Caco-2 (cell line): ENCODE measurements around the gene HCFC2. TPM values are rescaled to one million over a fixed set of nuclear protein-coding genes. Genes with fewer than 3 reads are reported as not detected.

ENCODE experiments used
- BruUV-seq: library from RNA; stranded (reverse); fragments of 400-500 nt; replicated peaks from 2 replicates; lab custom pipeline; 2021; lab: Mats Ljungman, UMichigan
- CTCF ChIA-PET: fragments of 300-600 bp; sonication (Branson Sonifier 250); formaldehyde crosslinking; loops from one replicate; lab custom pipeline; 2022; ENCODE audit warnings: antibody characterized with exemption; lab: Charles Lee
- POLR2A ChIA-PET: fragments of 300-600 bp; sonication (Branson Sonifier 250); formaldehyde crosslinking; loops from one replicate; lab custom pipeline; 2022; ENCODE audit warnings: antibody characterized with exemption; lab: Charles Lee
- DNase-seq, 2 experiments: peaks; one replicate each; pipeline versions ENCODE4 v3.0.0 to v3.0.0-alpha.2; 2020 to 2022
- H3K27me3 ChIP-seq: replicated peaks from 2 replicates; pipeline ENCODE4 v1.6.0; 2011; ENCODE audit warnings: low read length; ENCODE audit not compliant: control insufficient read depth, insufficient read depth
- H3K36me3 ChIP-seq: 2 replicates; pipeline ENCODE4 v1.5.1; 2011; ENCODE audit warnings: low read length; ENCODE audit not compliant: control insufficient read depth, insufficient read depth
- H3K4me1 ChIP-seq: fragments of 250-450 bp; sonication (Bioruptor Pico); 2 replicates; pipeline ENCODE4 v1.5.1; 2020; ENCODE audit warnings: mild to moderate bottlenecking
- H3K4me3 ChIP-seq: 2 replicates; pipeline ENCODE4 v1.5.1; 2011; ENCODE audit warnings: low read depth, mild to moderate bottlenecking, control low read depth, low read length
- H3K9me3 ChIP-seq: fragments of 250-450 bp; sonication (Bioruptor Pico); 2 replicates; pipeline ENCODE4 v1.5.1; 2020; ENCODE audit warnings: mild to moderate bottlenecking, moderate library complexity
- H3K27ac Mint-ChIP-seq: one replicate; pipeline ENCODE4 v1.8.0; 2022; ENCODE audit warnings: mixed read lengths; ENCODE audit not compliant: unreplicated experiment
- H3K27me3 Mint-ChIP-seq: one replicate; pipeline ENCODE4 v1.8.0; 2022; ENCODE audit warnings: mixed read lengths; ENCODE audit not compliant: insufficient read depth, unreplicated experiment
- H3K36me3 Mint-ChIP-seq: one replicate; pipeline ENCODE4 v1.8.0; 2022; ENCODE audit warnings: mild to moderate bottlenecking, mixed read lengths; ENCODE audit not compliant: insufficient read depth, unreplicated experiment
- H3K4me1 Mint-ChIP-seq: one replicate; pipeline ENCODE4 v1.8.0; 2022; ENCODE audit warnings: low read depth, mixed read lengths; ENCODE audit not compliant: unreplicated experiment
- H3K4me3 Mint-ChIP-seq: one replicate; pipeline ENCODE4 v1.8.0; 2022; ENCODE audit warnings: mild to moderate bottlenecking, moderate library complexity, mixed read lengths; ENCODE audit not compliant: unreplicated experiment
- H3K9me3 Mint-ChIP-seq: one replicate; pipeline ENCODE4 v1.8.0; 2022; ENCODE audit warnings: mixed read lengths; ENCODE audit not compliant: unreplicated experiment
- CTCF ChIP-seq, 2 experiments: fragments of 200-600 bp in 1 of 2; IDR thresholded peaks; 1 replicate in 1 of 2; 2 replicates in 1 of 2; pipeline versions ENCODE4 v1.5.1 to v1.8.0; 2011 to 2022; ENCODE audit warnings: antibody characterized with exemption in 1 of 2, control low read depth in 1 of 2, inconsistent platforms in 1 of 2, low read depth in 1 of 2, low read length in 1 of 2, mild to moderate bottlenecking in 1 of 2, moderate library complexity in 1 of 2; ENCODE audit not compliant: insufficient read depth in 1 of 2, severe bottlenecking in 1 of 2, unreplicated experiment in 1 of 2
- intact Hi-C: fragments of 100-400 bp; cut with micrococcal nuclease; formaldehyde crosslinking; loops from one replicate; pipeline ENCODE4 v1.10.0; 2022; ENCODE audit not compliant: unreplicated experiment
- total RNA-seq: library from RNA; stranded (reverse); gene quantifications from 2 replicates; pipeline ENCODE4 v1.2.3, GENCODE V29; 2022

The HCFC2 gene
- total RNA-seq, 1 experiment from 2014 or later, result 4.9 TPM

DNA sequence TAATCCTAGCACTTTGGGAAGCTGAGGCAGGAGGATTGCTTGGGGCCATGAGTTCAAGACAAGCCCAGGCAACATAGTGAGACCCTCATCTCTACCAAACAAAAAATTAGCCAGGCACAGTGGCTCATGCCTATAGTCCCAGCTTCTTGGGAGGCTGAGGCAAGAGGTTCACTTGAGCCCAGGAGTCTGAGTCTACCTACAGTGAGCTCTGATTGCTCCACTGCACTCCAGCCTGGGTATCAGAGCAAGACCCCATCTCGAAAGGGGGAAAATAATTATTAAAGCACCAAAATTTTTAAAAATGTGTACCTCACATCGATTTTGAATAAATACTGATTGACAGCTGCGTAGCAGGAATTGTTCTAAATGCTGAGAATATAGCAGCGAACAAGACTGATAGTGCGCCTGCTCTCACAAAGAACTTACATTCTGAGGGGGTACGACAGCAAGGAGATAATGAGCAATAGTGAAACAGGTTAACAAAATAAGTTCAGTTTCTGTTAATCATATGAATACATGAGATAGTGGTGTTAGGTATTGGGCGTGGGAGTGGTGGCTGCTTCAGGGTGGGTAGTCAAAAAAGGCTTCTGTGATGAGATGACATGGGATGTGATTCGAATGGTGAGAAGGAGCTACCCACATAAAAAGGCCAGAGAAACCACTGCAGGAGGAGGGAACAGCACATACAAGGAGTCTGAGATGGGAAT is 19.6 kb downstream of the HCFC2 start:
- ChIA-PET CTCF (no interaction called here), POLR2A (no interaction called here)
- no peaks in the 10 kb centered on the region for H3K36me3 Mint-ChIP-seq
- TF ChIP-seq CTCF (IDR thresholded peaks at IDR 0.05; ENCODE audit: insufficient read depth in 1 of 2, low read depth in 1 of 2, low read length in 1 of 2, severe bottlenecking in 1 of 2, unreplicated experiment in 1 of 2), result no peak
- no peak for DNase-seq
- H3K27me3 Mint-ChIP-seq, result no peaks in the 10 kb centered on the region
- H3K4me1 Mint-ChIP-seq, result no peaks in the 10 kb centered on the region
- H3K36me3 ChIP-seq, result no peaks in the 10 kb centered on the region
- no peaks in the 10 kb centered on the region for H3K9me3 ChIP-seq
- H3K27me3 ChIP-seq, result no peaks in the 10 kb centered on the region
- no peak overlapping the region for H3K27ac Mint-ChIP-seq
- intact Hi-C loops, result no loop called here
- H3K4me3 Mint-ChIP-seq, result no peak overlapping the region
- no TSS peak for BruUV-seq
- no peaks in the 10 kb centered on the region for H3K4me1 ChIP-seq
- no peak overlapping the region for H3K4me3 ChIP-seq
- H3K9me3 Mint-ChIP-seq, result no peaks in the 10 kb centered on the region

DNA sequence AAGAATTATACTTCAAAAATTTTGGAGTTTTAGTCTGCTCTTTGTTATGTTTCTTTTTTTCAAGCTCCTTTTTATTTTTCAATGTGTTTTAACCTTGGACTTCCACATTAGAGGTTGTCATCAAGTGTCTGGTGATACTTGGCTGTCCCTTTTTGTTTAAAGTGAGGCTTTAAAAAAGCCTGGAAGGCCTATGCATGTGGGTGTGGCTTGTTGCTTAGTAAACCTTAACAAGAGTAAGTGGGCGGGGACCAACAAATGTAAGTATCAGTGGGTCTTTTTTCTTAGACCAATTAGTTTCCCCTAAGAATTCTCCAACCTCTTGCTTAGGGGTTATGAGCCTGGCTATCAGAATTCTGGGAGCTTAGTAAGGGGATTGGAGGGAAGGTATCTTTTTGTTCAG is 26.4 kb downstream of the HCFC2 start:
- no peaks in the 10 kb centered on the region for H3K4me1 ChIP-seq
- CTCF ChIA-PET, result no interaction called here
- no TSS peak for BruUV-seq

GRCh38 chr12:104091136-104091535 is 26.8 kb downstream of the HCFC2 start:
- Histone ChIP-seq H3K9me3 (no peaks in the 10 kb centered on the region), H3K27me3 (no peaks in the 10 kb centered on the region), H3K4me1 (no peaks in the 10 kb centered on the region), H3K36me3 (no peaks in the 10 kb centered on the region), H3K4me3 (no peak overlapping the region)
- TF ChIP-seq CTCF (IDR thresholded peaks at IDR 0.05; ENCODE audit: insufficient read depth in 1 of 2, low read depth in 1 of 2, low read length in 1 of 2, severe bottlenecking in 1 of 2, unreplicated experiment in 1 of 2), result no peak
- BruUV-seq, result no TSS peak
- intact Hi-C loops, result no loop called here
- Mint-ChIP-seq H3K9me3 (no peaks in the 10 kb centered on the region), H3K4me3 (no peak overlapping the region), H3K27ac (no peak overlapping the region), H3K4me1 (no peaks in the 10 kb centered on the region), H3K27me3 (no peaks in the 10 kb centered on the region), H3K36me3 (no peaks in the 10 kb centered on the region)
- POLR2A ChIA-PET, result no interaction called here
- DNase-seq, result no peak
- CTCF ChIA-PET, result no interaction called here

More for the DNA sequence above, 26.4 kb downstream of the HCFC2 start:
- H3K27me3 ChIP-seq, result no peaks in the 10 kb centered on the region
- intact Hi-C loops, result no loop called here
- no peaks in the 10 kb centered on the region for H3K9me3 Mint-ChIP-seq
- H3K4me3 Mint-ChIP-seq, result no peak overlapping the region
- H3K27ac Mint-ChIP-seq, result no peak overlapping the region
- POLR2A ChIA-PET, result no interaction called here
- TF ChIP-seq CTCF (IDR thresholded peaks at IDR 0.05; ENCODE audit: insufficient read depth in 1 of 2, low read depth in 1 of 2, low read length in 1 of 2, severe bottlenecking in 1 of 2, unreplicated experiment in 1 of 2), result no peak
- no peaks in the 10 kb centered on the region for H3K27me3 Mint-ChIP-seq
- no peak overlapping the region for H3K4me3 ChIP-seq
- no peaks in the 10 kb centered on the region for H3K4me1 Mint-ChIP-seq
- no peaks in the 10 kb centered on the region for H3K9me3 ChIP-seq
- no peak for DNase-seq
- no peaks in the 10 kb centered on the region for H3K36me3 ChIP-seq
- no peaks in the 10 kb centered on the region for H3K36me3 Mint-ChIP-seq
